SU-DHL-6 (cell line): ENCODE data around the gene ARL4A.

Source experiments
- H2AFZ ChIP-seq: fragments of 200-600 bp; sonication (generic); 2 replicates; pipeline ENCODE4 v1.6.1; 2014; ENCODE audit warnings: low read depth, mild to moderate bottlenecking, moderate library complexity, mixed read lengths, antibody characterized with exemption, low read length; ENCODE audit not compliant: severe bottlenecking
- H3F3A ChIP-seq: fragments of 200-600 bp; shearing (Covaris generic); 2 replicates; pipeline ENCODE4 v1.6.0; 2016; ENCODE audit warnings: antibody characterized with exemption, mild to moderate bottlenecking; ENCODE audit not compliant: insufficient read depth
- H3K27ac ChIP-seq: fragments of 200-600 bp; sonication (generic); 2 replicates; pipeline ENCODE4 v1.5.1; 2016; ENCODE audit warnings: low read depth, mild to moderate bottlenecking, low read length, moderate library complexity, mixed read lengths
- H3K27me3 ChIP-seq: fragments of 200-600 bp; sonication (generic), shearing (Covaris generic); 2 replicates; pipeline ENCODE4 v1.6.0; 2014; ENCODE audit warnings: mild to moderate bottlenecking, low read length
- H3K36me3 ChIP-seq: fragments of 200-600 bp; sonication (generic); 2 replicates; pipeline ENCODE4 v1.6.1; 2014; ENCODE audit warnings: mild to moderate bottlenecking, low read length, mixed read lengths
- H3K4me2 ChIP-seq: fragments of 300-600, 200-600 bp; shearing (Covaris generic), sonication (generic); 2 replicates; pipeline ENCODE4 v1.6.0; 2014; ENCODE audit warnings: low read length, low read depth, mild to moderate bottlenecking; ENCODE audit not compliant: poor library complexity, severe bottlenecking
- H3K4me3 ChIP-seq: fragments of 200-600 bp; sonication (generic); 2 replicates; pipeline ENCODE4 v1.5.1; 2014; ENCODE audit warnings: antibody characterized with exemption, low read length, mild to moderate bottlenecking, mixed read lengths; ENCODE audit not compliant: insufficient read depth, poor library complexity, severe bottlenecking
- H3K79me2 ChIP-seq: fragments of 200-600 bp; sonication (generic); 2 replicates; pipeline ENCODE4 v1.6.1; 2014; ENCODE audit warnings: mild to moderate bottlenecking, low read length, moderate library complexity; ENCODE audit not compliant: insufficient read depth
- H3K9ac ChIP-seq: fragments of 200-600 bp; sonication (generic); 2 replicates; pipeline ENCODE4 v1.7.0; 2014; ENCODE audit warnings: mild to moderate bottlenecking, low read length
- H3K9me2 ChIP-seq: fragments of 200-600 bp; sonication (generic); replicated peaks from 2 replicates; pipeline ENCODE4 v1.6.1; 2014; ENCODE audit warnings: low read length; ENCODE audit not compliant: insufficient read depth
- H3K9me3 ChIP-seq: fragments of 200-600 bp; sonication (generic); 2 replicates; pipeline ENCODE4 v1.6.1; 2014; ENCODE audit warnings: low read length, mixed read lengths; ENCODE audit not compliant: insufficient read depth
- H4K20me1 ChIP-seq: fragments of 200-600 bp; sonication (generic); 2 replicates; pipeline ENCODE4 v1.6.1; 2014; ENCODE audit warnings: low read depth, mild to moderate bottlenecking, antibody characterized with exemption, low read length, moderate library complexity, mixed read lengths
- CTCF ChIP-seq: fragments of 200-600 bp; sonication (generic); IDR thresholded peaks from one replicate; pipeline ENCODE4 v1.5.1; 2017; ENCODE audit warnings: antibody characterized with exemption, mild to moderate bottlenecking, low read length, moderate library complexity; ENCODE audit not compliant: insufficient read depth, poor library complexity, severe bottlenecking
- EZH2phosphoT487 ChIP-seq: fragments of 200-600 bp; sonication (generic), shearing (Covaris generic); conservative IDR thresholded peaks from 2 replicates; pipeline ENCODE4 v1.6.1; 2018; ENCODE audit warnings: mild to moderate bottlenecking, antibody characterized with exemption, low read length, moderate library complexity, mixed read lengths

Gene ARL4A

DNA sequence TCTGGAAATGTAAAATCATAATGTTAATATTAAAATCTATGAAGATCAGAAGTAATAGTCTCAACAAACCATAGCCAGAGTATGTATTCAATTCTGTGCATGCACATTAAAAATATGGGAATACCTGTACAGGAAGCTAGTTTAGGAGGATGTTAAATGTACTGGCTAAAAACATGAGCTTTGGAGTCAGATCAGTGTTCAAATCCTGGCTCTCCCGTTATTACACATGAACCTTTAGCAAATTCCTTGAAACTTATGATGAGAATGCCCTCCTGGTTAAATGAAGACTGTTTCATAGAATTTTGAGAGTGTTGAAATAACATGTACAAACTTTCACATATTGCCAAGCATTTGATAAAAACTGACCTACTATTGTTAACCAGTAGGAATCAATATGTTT, 4.6 kb downstream of the ARL4A start:
- Histone ChIP-seq H3K27ac (no peak overlapping the region), H3K4me3 (no peak overlapping the region), H2AFZ (no peak overlapping the region), H3K9ac (no peak overlapping the region), H3K9me2 (no peaks in the 10 kb centered on the region), H3K4me2 (no peak overlapping the region), H3K79me2 (no peaks in the 10 kb centered on the region), H3K9me3 (no peaks in the 10 kb centered on the region), H4K20me1 (no peaks in the 10 kb centered on the region), H3K36me3 (no peaks in the 10 kb centered on the region), H3F3A (no peaks in the 10 kb centered on the region), H3K27me3 (no peaks in the 10 kb centered on the region)
- TF ChIP-seq CTCF: no peak
- no peak for TF ChIP-seq EZH2phosphoT487

DNA sequence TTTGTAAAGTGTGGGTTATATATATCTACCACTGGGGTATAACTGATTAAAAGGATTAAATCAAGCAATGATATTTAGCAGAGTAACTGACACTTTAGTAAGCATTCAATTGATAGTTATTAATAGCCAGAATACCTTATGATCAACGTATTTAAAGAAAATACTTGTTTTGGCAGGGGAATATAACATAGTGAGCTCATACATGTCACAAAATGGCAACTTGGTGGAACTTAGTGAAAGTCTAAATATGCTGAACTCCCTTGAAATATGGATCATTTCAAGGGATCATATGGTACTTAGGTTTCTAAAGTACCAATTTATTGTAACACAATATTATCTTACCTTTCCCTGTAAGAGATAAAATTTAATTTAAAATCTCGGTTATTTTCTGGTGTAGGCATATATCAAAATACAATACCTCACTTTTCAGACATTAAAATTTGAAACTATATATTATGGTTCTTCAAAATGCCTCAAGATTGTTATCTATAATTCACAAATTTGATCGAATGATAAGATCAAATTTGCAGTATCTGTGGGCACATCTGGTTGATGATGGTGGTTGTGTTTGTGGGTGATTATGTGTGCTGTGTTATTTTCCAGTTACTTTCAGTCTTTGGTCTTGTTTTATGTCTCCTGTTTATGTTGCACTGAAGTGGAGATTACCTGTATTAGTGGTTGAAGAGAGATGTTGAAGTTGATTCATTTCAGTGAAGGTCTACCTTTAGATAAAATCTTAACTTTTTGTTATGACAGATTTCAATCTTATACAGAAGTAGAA, 5.2 kb downstream of the ARL4A start:
- no peaks in the 10 kb centered on the region for H4K20me1 ChIP-seq

DNA sequence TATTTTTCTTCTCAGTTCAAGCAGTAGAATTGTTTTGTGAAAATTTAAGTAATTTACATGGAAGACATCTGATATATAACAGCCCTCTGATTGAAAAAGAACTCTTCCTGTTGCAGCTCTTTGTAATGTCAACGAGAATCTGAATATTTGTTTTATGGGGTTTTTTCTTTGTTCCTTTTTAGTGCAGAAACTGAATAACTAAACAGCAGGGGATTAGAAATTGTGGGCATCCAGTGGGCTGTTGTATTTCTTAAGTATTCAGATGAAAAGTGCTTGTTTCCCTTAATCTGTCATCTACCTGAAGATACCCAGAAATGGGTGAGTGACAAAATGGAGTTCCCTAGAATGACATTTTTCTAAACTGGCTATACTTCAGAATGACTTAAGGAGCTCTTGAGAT, 7.4 kb downstream of the ARL4A start:
- no peaks in the 10 kb centered on the region for H3K36me3 ChIP-seq
- no peaks in the 10 kb centered on the region for H3F3A ChIP-seq
- no peak for TF ChIP-seq CTCF
- TF ChIP-seq EZH2phosphoT487: no peak
- no peak overlapping the region for H3K4me3 ChIP-seq
- H2AFZ ChIP-seq: no peak overlapping the region
- H3K9me2 ChIP-seq: no peaks in the 10 kb centered on the region
- H3K4me2 ChIP-seq: no peak overlapping the region
- H3K9me3 ChIP-seq: no peaks in the 10 kb centered on the region
- no peaks in the 10 kb centered on the region for H4K20me1 ChIP-seq
- no peak overlapping the region for H3K9ac ChIP-seq
- no peak overlapping the region for H3K27ac ChIP-seq
- no peaks in the 10 kb centered on the region for H3K79me2 ChIP-seq
- H3K27me3 ChIP-seq: no peaks in the 10 kb centered on the region

More for the DNA sequence above, 5.2 kb downstream of the ARL4A start:
- no peaks in the 10 kb centered on the region for H3F3A ChIP-seq
- H3K36me3 ChIP-seq: no peaks in the 10 kb centered on the region
- H3K79me2 ChIP-seq: no peaks in the 10 kb centered on the region
- no peak overlapping the region for H2AFZ ChIP-seq
- TF ChIP-seq EZH2phosphoT487 (no peak), CTCF (no peak)
- no peaks in the 10 kb centered on the region for H3K9me2 ChIP-seq
- H3K4me2 ChIP-seq: no peak overlapping the region
- H3K4me3 ChIP-seq: no peak overlapping the region
- H3K27me3 ChIP-seq: no peaks in the 10 kb centered on the region
- no peak overlapping the region for H3K27ac ChIP-seq
- H3K9me3 ChIP-seq: no peaks in the 10 kb centered on the region
- H3K9ac ChIP-seq: no peak overlapping the region
